Upper lobe of right lung (tissue), 1 donor: ENCODE data around the gene CDH13. TPM values are rescaled to one million over a fixed set of nuclear protein-coding genes. Genes with fewer than 3 reads are reported as not detected.
A peak's percentile ranks its signal among the peaks of the same experiment; 100 is the strongest.

Source experiments
- ATAC-seq: fragments of 200-7000 bp; cut with Tn5 transposase; one replicate; pipeline ENCODE4 v1.9.1; 2020; ENCODE audit warnings: mild to moderate bottlenecking, moderate library complexity
- DNase-seq: peaks from one replicate; pipeline ENCODE4 v3.0.0-alpha.2; 2020
- H3K27ac ChIP-seq: fragments of 200-600 bp; one replicate; pipeline ENCODE4 v1.8.0; 2022
- H3K27me3 ChIP-seq: fragments of 200-600 bp; one replicate; pipeline ENCODE4 v1.8.0; 2022; ENCODE audit warnings: mild to moderate bottlenecking
- H3K36me3 ChIP-seq: fragments of 200-600 bp; one replicate; pipeline ENCODE4 v1.8.0; 2022
- H3K4me1 ChIP-seq: fragments of 200-600 bp; one replicate; pipeline ENCODE4 v1.8.0; 2022
- H3K4me3 ChIP-seq: fragments of 200-600 bp; one replicate; pipeline ENCODE4 v1.8.0; 2022; ENCODE audit warnings: mild to moderate bottlenecking
- H3K9me3 ChIP-seq: fragments of 200-600 bp; one replicate; pipeline ENCODE4 v1.8.0; 2022
- intact Hi-C: fragments of 100-400 bp; cut with DNase I; formaldehyde crosslinking; loops from one replicate; pipeline ENCODE4 v1.11.0; 2022
- total RNA-seq: library from RNA; stranded (reverse); fragmentation: NEBNext Ultra II Directional; extraction: Animal tissue kit (Norgen Biotek cat#: 25700); gene quantifications from one replicate; pipeline ENCODE4 v1.2.1, GENCODE V29; 2021
- TF ChIP-seq, protein P1 (sequence below): fragments of 200-600 bp; IDR thresholded peaks from one replicate; pipeline ENCODE4 v1.8.0; 2022; ENCODE audit warnings: antibody characterized with exemption
- donor health status: DM: no; HTN: yes; CAD: no; lungs with severe emphysema.

The CDH13 gene
- total RNA-seq, 1 donor from 2014 or later: 27.2 TPM

DNA sequence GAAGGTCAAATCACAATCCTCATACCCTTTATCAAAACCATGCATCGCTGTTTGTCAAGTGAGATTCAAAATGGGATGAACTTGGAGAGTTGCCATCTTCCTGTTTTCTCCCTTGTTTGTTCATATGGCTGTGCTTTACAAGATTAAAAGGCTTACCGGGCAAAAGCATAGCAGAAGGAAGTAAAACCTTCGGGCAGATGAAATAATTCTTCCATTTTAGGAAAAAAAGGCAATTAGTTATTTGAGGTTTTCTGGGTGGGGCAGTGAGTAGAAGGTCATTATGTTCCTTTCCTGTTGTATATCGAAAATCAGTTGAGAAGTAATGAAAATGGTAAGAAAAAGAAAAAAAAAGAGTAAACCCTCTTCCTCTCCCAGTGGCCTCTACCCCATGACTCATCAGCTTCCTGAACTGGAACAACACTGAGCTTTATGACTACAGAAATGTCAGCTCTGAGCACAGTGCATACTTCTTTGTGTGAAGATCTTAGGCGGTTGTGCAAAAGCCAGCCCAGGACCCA, 369.2 kb downstream of the CDH13 start:
- peak; percentile 36 for ATAC-seq
- H3K36me3 ChIP-seq: no peaks in the 10 kb centered on the region
- intact Hi-C loops: no loop called here
- H3K27ac ChIP-seq: no peak overlapping the region
- H3K27me3 ChIP-seq: no peaks in the 10 kb centered on the region
- H3K9me3 ChIP-seq: no peaks in the 10 kb centered on the region
- no peak for DNase-seq
- TF ChIP-seq, protein P1, sequence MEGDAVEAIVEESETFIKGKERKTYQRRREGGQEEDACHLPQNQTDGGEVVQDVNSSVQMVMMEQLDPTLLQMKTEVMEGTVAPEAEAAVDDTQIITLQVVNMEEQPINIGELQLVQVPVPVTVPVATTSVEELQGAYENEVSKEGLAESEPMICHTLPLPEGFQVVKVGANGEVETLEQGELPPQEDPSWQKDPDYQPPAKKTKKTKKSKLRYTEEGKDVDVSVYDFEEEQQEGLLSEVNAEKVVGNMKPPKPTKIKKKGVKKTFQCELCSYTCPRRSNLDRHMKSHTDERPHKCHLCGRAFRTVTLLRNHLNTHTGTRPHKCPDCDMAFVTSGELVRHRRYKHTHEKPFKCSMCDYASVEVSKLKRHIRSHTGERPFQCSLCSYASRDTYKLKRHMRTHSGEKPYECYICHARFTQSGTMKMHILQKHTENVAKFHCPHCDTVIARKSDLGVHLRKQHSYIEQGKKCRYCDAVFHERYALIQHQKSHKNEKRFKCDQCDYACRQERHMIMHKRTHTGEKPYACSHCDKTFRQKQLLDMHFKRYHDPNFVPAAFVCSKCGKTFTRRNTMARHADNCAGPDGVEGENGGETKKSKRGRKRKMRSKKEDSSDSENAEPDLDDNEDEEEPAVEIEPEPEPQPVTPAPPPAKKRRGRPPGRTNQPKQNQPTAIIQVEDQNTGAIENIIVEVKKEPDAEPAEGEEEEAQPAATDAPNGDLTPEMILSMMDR: no peak
- H3K4me1 ChIP-seq: peaks cover 4% of the 10 kb centered on the region
- no peak overlapping the region for H3K4me3 ChIP-seq

DNA sequence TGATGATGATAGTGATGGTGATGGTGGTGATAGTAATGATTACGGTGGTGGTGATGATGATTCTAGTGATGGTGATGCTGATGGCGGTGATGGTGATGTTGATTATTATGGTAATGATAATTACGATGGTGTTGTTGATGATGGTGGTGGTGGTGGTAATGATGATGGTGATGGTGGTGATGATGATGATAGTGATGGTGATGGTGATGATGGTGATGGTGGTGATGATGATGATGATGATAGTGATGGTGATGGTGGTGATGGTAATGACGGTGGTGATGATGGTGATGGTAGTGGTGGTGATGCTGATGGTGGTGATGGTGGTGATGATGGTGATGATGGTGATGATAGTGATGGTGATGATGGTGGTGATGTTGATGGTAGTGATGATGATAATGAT, 370.0 kb downstream of the CDH13 start:
- Histone ChIP-seq H3K27ac (no peak overlapping the region), H3K4me3 (no peak overlapping the region), H3K4me1 (peaks cover 4% of the 10 kb centered on the region), H3K9me3 (no peaks in the 10 kb centered on the region), H3K36me3 (no peaks in the 10 kb centered on the region), H3K27me3 (no peaks in the 10 kb centered on the region)
- DNase-seq (no peak), ATAC-seq (no peak)
- intact Hi-C loops: no loop called here
- TF ChIP-seq, protein P1: no peak

DNA sequence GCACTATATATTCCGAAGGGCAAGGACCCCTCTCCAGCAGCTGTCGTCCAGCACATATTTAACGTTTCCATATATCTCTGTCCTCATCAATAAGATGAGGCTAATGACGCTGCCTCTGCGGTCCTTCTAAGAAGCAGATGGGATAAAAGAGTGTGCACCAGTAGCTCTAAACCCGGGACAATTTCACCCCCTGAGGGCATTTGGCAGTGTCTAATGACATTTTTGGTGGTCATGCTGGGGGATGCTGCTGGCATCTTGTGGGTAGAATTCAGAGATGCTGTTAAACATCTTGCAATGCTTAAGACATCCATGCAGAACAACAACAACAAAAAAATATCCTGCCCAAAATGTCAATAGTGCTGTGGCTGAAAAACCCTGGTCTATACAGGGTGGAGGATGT, 372.9 kb downstream of the CDH13 start:
- intact Hi-C loops: no loop called here
- DNase-seq (no peak), ATAC-seq (no peak)
- no peaks in the 10 kb centered on the region for H3K9me3 ChIP-seq
- no peaks in the 10 kb centered on the region for H3K36me3 ChIP-seq
- H3K27me3 ChIP-seq: no peaks in the 10 kb centered on the region
- H3K4me1 ChIP-seq: peaks cover 4% of the 10 kb centered on the region
- H3K4me3 ChIP-seq: no peak overlapping the region
- TF ChIP-seq, protein P1: no peak
- no peak overlapping the region for H3K27ac ChIP-seq

DNA sequence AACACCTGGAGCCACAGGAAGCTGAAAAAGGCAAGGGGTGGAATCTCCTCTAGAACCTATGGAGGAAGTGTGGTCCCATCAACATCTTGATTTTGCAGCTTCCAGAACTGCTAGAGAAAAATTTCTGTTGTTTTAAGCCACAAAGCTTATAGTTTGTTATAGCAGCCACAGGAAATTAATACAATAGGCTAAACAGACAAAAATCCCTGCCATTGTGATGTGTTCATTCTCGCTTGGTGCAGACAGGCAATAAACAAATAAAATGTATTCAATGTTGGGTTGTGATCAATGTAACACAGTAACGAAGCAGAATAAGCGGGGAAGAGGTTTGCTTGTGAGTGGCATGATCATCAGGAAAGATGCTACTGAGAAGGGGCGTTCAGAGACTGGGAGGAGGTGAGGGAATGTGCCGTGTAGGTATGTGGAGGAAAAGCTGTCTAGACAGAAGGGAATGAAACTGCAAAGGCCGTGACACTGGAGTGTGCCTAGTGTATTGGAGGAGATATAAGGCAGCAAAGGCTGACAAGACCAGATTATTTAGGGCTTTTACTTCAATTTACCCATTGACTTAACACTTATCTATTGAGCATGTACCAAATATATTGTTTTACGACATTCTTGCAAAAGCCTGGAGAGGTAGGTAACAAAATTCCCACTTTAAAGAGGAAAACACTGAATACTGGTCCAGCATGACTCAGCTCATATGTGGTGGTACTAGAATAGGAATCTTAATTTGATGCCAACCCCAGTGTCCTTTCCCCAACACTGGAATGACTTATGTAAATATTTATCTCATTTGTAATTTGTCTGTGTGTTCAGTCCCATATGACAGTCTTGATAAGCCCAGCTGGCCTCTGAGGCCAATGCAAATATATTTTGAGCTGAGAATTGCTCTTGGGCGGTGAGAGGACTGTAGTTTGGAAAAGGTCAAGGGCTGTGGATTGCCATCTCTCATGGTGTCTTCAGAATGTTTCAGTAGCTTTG, 375.9 kb downstream of the CDH13 start:
- TF ChIP-seq, protein P1: no peak
- DNase-seq (no peak), ATAC-seq (no peak)
- Histone ChIP-seq H3K4me3 (no peak overlapping the region), H3K27ac (no peak overlapping the region), H3K27me3 (no peaks in the 10 kb centered on the region), H3K9me3 (no peaks in the 10 kb centered on the region), H3K36me3 (no peaks in the 10 kb centered on the region), H3K4me1 (no peaks in the 10 kb centered on the region)
- intact Hi-C loops: no loop called here

DNA sequence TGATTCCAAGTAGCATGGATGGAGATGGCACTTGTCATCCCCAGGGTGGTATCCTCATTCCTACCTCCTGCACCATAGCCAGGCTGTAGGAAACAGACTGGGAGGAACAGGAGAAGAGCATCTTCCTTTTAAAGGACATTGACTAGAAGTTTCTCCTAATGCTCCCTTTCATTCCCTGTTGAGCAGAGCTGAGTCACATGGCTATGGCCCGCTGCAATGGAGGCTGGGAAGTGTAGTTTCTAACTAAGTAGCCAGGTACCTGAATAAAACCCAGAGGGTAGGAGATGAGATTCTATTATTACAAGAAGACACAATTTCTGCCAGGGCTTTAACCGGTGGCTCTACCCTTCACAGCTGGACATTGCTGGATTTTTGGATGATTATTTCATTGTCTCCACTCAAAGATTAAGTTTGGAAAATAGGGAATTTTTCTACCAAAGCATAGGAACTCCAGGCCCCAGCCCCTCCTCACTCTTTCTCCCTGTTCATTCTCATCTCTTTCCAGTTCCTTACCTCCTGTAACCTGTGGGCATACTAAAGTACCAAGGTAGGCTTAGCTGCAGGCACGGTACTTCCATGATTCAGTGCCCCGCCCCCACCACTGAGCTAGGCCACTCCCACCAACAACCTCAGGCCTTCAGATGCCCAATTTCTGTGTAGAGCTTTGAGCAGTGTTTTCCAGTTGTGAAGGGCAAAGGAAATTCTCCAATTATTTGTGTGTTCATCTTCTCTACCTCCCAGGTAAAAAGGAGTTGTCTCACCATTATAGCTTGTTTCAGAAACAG, 378.3 kb downstream of the CDH13 start:
- Histone ChIP-seq H3K9me3 (no peaks in the 10 kb centered on the region), H3K27me3 (no peaks in the 10 kb centered on the region), H3K4me3 (no peak overlapping the region), H3K4me1 (no peaks in the 10 kb centered on the region), H3K27ac (no peak overlapping the region), H3K36me3 (no peaks in the 10 kb centered on the region)
- intact Hi-C loops: no loop called here
- no peak for DNase-seq
- no peak for ATAC-seq
- TF ChIP-seq, protein P1: no peak
